Activated CD4-positive, alpha-beta memory T cell treated with anti-CD3 and anti-CD28 coated beads, Interleukin-2, amount 10 ng/mL, durations not matched to agents 7 days and 5 days (primary cell): ENCODE results near the gene TMEM164. TPM values are rescaled to one million over a fixed set of nuclear protein-coding genes. Genes with fewer than 3 reads are reported as not detected.
A peak's percentile ranks its signal among the peaks of the same experiment; 100 is the strongest.
"Not testable (repeated sequence)": the region's sequence is repeated elsewhere in the genome, so short reads cannot be mapped to it uniquely, and the experiment has no call there.

Experiments used
- CTCF ChIA-PET: fragments of 350-600 bp; sonication (Branson Sonifier 250); formaldehyde crosslinking; loops from one replicate; lab custom pipeline; 2021; ENCODE audit warnings: antibody characterized with exemption, inconsistent platforms; lab: Charles Lee
- POLR2A ChIA-PET: fragments of 350-600 bp; sonication (Branson Sonifier 250); formaldehyde crosslinking; loops from one replicate; lab custom pipeline; 2021; ENCODE audit warnings: antibody characterized with exemption; lab: Charles Lee
- DNase-seq: peaks from one replicate; pipeline ENCODE4 v3.0.0-alpha.2; 2020
- H3K27ac Mint-ChIP-seq: one replicate; pipeline ENCODE4 v1.8.0; 2021; ENCODE audit warnings: mild to moderate bottlenecking, mixed read lengths
- H3K27me3 Mint-ChIP-seq: one replicate; pipeline ENCODE4 v1.8.0; 2021; ENCODE audit warnings: mixed read lengths
- H3K36me3 Mint-ChIP-seq: one replicate; pipeline ENCODE4 v1.8.0; 2021; ENCODE audit warnings: low read depth, mixed read lengths
- H3K4me1 Mint-ChIP-seq: one replicate; pipeline ENCODE4 v1.8.0; 2021; ENCODE audit warnings: mixed read lengths
- H3K4me3 Mint-ChIP-seq: one replicate; pipeline ENCODE4 v1.8.0; 2021; ENCODE audit warnings: mild to moderate bottlenecking, mixed read lengths
- H3K9me3 Mint-ChIP-seq: one replicate; pipeline ENCODE4 v1.8.0; 2021; ENCODE audit warnings: mixed read lengths
- total RNA-seq, 2 experiments: library from RNA; stranded (reverse); gene quantifications; one replicate each; pipeline ENCODE4 v1.2.3, GENCODE V29; 2021

Gene TMEM164
- 10 to 100 TPM; 18.7 to 24.1 TPM for total RNA-seq

DNA sequence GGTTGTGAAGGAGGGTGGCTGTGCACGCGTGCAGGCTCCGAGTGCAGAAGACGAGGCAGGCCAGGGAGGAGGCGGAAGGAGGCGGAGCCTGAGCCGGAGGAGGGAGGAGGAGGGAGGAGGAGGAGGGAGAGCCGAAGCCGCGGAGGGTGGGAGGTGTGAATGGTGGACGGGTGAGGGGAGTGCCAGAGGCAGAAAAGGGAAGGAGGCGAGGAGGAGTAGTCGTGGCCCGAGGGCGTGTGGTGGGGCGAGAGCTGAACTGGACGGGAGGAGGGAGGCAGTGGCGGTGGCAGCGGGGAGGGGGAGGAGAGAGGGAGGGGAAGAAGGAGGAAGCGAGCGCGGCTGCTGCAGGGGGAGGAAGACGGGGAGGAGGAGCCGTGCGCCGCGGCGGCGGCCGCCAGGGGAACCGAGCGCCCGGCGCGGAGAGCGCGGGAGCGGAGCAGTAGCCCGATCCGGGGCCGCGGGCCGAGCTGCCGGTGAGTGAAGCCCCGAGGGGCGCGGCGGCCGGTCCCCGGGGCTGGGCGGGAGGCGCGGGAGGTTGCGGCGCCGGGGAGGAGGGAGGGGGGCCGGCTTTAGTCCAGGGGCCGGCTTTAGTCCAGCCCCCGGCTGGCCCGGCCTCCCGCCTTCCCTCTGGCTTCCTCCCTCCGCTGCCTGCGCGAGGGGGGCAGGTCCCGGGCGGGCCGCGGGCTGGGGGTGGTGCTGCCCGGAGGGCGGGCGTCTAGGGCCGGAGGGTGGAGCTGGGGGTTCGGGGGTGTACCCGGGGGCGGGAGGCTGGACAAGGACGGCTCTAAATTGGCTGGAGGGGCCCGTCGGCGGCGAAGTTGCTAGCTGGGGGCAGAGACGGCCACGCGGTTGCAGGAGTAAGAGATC is at the start of gene TMEM164:
Gene TMEM164 (plus strand): TSS at position 815 of the 867 bp plus-strand sequence. CDS start 661 bp downstream, outside the sequence.
- Mint-ChIP-seq H3K4me3 (peak within 1 kb of the TSS; percentile 80), H3K27me3 (no peaks in the 10 kb centered on the region), H3K4me1 (peaks cover 34% of the 10 kb centered on the region), H3K36me3 (peaks cover 3% of the 10 kb centered on the region), H3K27ac (peak within 1 kb of the TSS; percentile 82), H3K9me3 (no peaks in the 10 kb centered on the region)
- DNase-seq = peak; percentile 82
- CTCF ChIA-PET = interaction anchor here (0.9 to 1.2 kb wide), 3 partner anchors 11 to 28 kb away, joined by 3 to 5 read pairs (median 3); no protein-coding TSS in a partner anchor
- POLR2A ChIA-PET = interaction anchor here (0.7 to 1.8 kb wide), 7 partner anchors 9 to 269 kb away, joined by 3 to 7 read pairs (median 5); partner anchors contain the start of gene ACSL4

DNA sequence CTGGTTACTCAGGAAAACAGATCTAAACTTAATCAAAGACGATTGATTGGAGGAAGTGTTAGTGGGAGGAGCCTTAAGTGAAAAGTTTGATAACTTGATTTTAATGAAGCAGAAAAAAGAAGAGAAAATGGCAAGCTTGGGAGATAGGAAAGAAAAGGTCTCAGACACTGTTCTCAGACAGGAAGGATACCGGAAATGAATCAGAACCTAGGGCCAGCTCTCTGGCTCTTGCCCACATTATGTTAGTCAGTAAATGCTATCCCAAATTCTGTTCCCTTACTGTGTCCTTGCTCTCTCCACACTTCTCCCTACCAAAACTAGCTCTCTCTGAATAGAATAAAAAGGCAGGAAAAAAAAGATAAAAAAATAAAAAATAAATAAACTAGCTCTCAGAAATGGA is 48.6 kb upstream of the TMEM164 start:
- Mint-ChIP-seq H3K4me3 (no peak overlapping the region), H3K27me3 (no peaks in the 10 kb centered on the region), H3K27ac (no peak overlapping the region), H3K4me1 (peaks cover 27% of the 10 kb centered on the region), H3K36me3 (no peaks in the 10 kb centered on the region), H3K9me3 (no peaks in the 10 kb centered on the region)
- DNase-seq = no peak
- CTCF ChIA-PET = no interaction called here
- POLR2A ChIA-PET = interaction anchor here (1.3 kb wide), 1 partner anchor 20 kb away, joined by 3 read pairs; no protein-coding TSS in a partner anchor

DNA sequence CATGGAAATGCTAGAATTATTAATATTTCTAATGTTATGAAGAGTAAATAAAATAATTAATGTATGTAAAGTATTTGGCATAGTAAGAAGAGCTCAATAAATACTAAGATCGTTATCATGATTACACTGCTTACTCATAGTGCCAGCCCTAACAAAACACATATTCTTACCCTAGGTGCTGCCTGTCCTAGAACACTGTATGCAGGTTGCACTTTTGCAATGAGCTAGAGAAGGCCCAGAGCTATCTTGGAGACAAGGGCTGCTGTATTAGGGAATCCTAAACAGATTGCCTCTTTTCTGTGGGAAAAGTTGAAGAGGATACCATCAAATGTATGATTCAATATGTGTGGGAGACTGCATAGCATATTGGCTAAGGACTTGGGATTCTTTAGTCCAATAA is 48.0 kb upstream of the TMEM164 start:
- H3K36me3 Mint-ChIP-seq = no peaks in the 10 kb centered on the region
- peaks cover 31% of the 10 kb centered on the region for H3K4me1 Mint-ChIP-seq
- H3K27me3 Mint-ChIP-seq = no peaks in the 10 kb centered on the region
- no peak overlapping the region for H3K27ac Mint-ChIP-seq
- H3K9me3 Mint-ChIP-seq = no peaks in the 10 kb centered on the region
- POLR2A ChIA-PET = no interaction called here
- no peak for DNase-seq
- CTCF ChIA-PET = interaction anchor here (0.9 kb wide), 1 partner anchor 11 kb away, joined by 3 read pairs; no protein-coding TSS in a partner anchor
- H3K4me3 Mint-ChIP-seq = no peak overlapping the region

DNA sequence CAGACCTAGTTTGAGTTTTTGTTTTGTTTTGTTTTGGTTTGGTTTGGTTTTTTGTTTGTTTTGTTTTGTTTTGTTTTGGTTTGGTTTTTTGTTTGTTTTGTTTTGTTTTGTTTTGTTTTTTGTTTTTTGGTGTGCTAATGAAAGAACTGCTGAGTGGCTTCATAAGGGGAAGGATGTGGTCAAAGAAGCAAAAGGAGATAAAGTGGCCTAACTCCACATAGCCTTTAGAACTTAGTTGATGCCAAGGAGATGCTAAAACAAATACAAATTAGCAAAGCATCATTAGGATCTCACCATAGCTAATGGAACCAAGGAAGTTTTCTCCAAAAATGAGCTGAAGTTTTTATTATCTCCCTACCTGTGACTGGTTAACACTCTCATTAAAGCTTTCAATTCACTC is 44.6 kb upstream of the TMEM164 start:
- ChIA-PET CTCF (interaction anchor here (0.6 kb wide), 1 partner anchor 36 kb away, joined by 3 read pairs; no protein-coding TSS in a partner anchor), POLR2A (interaction anchor here (1.4 kb wide), 1 partner anchor 17 kb away, joined by 4 read pairs; no protein-coding TSS in a partner anchor)

DNA sequence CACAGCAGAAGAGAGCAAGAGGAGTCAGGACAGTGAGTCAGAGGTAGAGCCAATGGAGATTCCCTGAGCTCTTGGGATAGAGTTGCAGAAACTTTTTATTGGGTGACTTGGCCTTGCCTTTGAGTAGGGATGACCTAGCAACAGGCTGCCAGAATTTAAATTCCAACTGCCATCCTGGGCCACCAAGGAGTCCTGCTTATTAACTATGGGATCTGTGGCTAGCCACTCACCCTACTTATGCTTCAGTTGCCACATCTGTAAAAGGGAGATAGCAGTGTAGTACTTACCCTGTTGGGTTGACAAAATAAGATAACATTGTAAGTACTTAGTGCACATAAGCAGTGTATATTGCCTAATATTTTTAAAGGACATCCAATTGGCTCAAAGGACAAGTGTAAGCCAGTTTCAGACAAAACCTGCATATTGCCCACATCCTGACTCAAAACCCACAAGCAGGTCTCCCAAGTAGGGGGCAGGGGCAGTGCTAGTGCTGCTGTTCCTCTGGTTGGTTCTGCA is 43.5 kb upstream of the TMEM164 start:
- Mint-ChIP-seq H3K9me3 (no peaks in the 10 kb centered on the region), H3K36me3 (no peaks in the 10 kb centered on the region), H3K4me3 (no peak overlapping the region), H3K4me1 (peaks cover 20% of the 10 kb centered on the region), H3K27ac (no peak overlapping the region), H3K27me3 (no peaks in the 10 kb centered on the region)
- POLR2A ChIA-PET = interaction anchor here (1.4 kb wide), 1 partner anchor 15 kb away, joined by 4 read pairs; no protein-coding TSS in a partner anchor
- DNase-seq = no peak
- CTCF ChIA-PET = no interaction called here

More for the DNA sequence above, 44.6 kb upstream of the TMEM164 start:
- Mint-ChIP-seq H3K27ac (no peak overlapping the region), H3K27me3 (no peaks in the 10 kb centered on the region), H3K36me3 (no peaks in the 10 kb centered on the region), H3K4me3 (no peak overlapping the region), H3K9me3 (no peaks in the 10 kb centered on the region), H3K4me1 (peaks cover 30% of the 10 kb centered on the region)
- no peak for DNase-seq

DNA sequence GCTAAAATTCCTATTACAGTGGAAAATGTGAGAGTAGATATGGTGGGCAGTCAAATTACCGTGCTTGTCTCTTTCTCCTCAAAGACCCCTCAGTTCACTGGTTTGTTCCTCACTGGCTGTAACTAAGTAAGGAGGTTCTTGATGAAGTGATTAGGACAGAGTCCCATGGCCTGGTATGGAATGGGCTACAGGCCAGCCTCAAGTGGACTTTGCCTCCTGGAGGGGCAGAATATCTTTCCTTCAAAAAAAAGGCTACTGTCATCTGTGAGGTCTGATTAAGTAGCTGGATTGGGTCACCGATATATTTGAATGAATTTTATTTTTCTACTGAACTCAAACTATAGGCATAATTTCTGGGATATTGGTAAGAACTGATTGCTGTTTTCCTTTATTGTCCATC is 38.5 kb upstream of the TMEM164 start:
- no peaks in the 10 kb centered on the region for H3K36me3 Mint-ChIP-seq
- no peak overlapping the region for H3K4me3 Mint-ChIP-seq
- ChIA-PET CTCF (no interaction called here), POLR2A (no interaction called here)
- H3K9me3 Mint-ChIP-seq = no peaks in the 10 kb centered on the region
- no peak overlapping the region for H3K27ac Mint-ChIP-seq
- H3K4me1 Mint-ChIP-seq = peaks cover 6% of the 10 kb centered on the region
- H3K27me3 Mint-ChIP-seq = no peaks in the 10 kb centered on the region
- DNase-seq = no peak

DNA sequence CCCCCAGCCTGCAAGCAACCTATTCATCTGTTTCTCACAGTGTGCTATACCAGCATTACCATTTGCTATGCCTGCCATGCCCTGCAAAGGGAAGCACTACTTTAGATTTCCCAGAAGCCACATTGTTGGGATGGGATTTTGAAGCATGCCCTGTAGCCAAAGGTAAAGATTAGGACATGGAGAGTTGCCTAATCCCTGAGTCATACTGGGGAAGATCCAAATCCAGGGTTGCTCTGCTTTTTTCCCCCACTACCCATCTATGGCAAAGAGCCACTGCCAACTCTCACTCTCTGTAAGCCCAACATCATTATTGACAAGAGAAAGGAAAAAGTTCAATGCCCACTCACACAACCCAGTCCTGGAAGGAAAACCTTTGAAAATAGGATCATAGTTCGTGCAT is 36.7 kb upstream of the TMEM164 start:
- no peaks in the 10 kb centered on the region for H3K9me3 Mint-ChIP-seq
- peaks cover 2% of the 10 kb centered on the region for H3K4me1 Mint-ChIP-seq
- H3K4me3 Mint-ChIP-seq = no peak overlapping the region
- H3K27ac Mint-ChIP-seq = no peak overlapping the region
- no peak for DNase-seq
- CTCF ChIA-PET = interaction anchor here (0.9 to 1.3 kb wide), 2 partner anchors 11 to 75 kb away, joined by 3 to 4 read pairs; no protein-coding TSS in a partner anchor
- H3K27me3 Mint-ChIP-seq = no peaks in the 10 kb centered on the region
- POLR2A ChIA-PET = no interaction called here
- H3K36me3 Mint-ChIP-seq = no peaks in the 10 kb centered on the region

DNA sequence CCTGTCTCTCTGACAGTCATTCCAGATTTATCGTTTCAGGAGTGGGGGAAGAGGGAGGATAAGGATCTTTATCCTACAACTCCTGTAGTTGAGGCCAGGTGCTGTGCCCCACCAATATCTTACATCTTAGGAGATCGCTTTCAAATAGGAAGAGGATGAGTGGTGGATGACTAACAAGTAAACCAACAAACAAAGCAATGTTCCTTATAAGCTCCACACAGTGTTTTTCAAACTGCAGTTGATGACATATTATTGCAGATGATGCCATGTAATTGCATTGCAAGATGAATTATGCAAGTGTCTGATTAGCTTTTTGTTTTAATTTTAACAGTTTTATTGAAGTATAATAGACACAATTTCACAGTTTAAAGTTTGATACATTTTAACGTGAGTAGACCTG is 35.8 kb upstream of the TMEM164 start:
- ChIA-PET POLR2A (no interaction called here), CTCF (no interaction called here)
- Mint-ChIP-seq H3K9me3 (no peaks in the 10 kb centered on the region), H3K4me1 (peaks cover 2% of the 10 kb centered on the region), H3K27ac (no peak overlapping the region), H3K36me3 (no peaks in the 10 kb centered on the region), H3K4me3 (no peak overlapping the region), H3K27me3 (no peaks in the 10 kb centered on the region)
- no peak for DNase-seq

DNA sequence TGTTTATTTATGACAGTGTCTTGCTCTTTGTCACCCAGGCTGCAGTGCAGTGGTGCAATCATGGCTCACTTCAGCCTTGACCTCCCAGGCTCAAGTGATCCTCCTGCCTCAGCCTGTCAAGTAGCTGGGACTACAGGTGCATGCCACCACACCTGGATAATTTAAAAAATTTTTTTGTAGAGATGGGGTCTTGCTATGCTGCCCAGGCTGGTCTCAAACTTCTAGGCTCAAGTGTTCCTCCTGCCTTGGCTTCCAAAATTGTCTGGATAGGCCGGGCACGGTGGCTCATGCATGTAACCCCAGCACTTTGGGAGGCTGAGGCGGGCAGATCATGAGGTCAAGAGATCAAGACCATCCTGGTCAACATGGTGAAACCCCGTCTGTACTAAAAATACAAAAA is 32.1 kb upstream of the TMEM164 start:
- peaks cover 16% of the 10 kb centered on the region for H3K4me1 Mint-ChIP-seq
- DNase-seq, H3K4me3 Mint-ChIP-seq, POLR2A ChIA-PET, H3K27me3 Mint-ChIP-seq, H3K36me3 Mint-ChIP-seq, CTCF ChIA-PET, H3K27ac Mint-ChIP-seq, H3K9me3 Mint-ChIP-seq: not testable (repeated sequence)

DNA sequence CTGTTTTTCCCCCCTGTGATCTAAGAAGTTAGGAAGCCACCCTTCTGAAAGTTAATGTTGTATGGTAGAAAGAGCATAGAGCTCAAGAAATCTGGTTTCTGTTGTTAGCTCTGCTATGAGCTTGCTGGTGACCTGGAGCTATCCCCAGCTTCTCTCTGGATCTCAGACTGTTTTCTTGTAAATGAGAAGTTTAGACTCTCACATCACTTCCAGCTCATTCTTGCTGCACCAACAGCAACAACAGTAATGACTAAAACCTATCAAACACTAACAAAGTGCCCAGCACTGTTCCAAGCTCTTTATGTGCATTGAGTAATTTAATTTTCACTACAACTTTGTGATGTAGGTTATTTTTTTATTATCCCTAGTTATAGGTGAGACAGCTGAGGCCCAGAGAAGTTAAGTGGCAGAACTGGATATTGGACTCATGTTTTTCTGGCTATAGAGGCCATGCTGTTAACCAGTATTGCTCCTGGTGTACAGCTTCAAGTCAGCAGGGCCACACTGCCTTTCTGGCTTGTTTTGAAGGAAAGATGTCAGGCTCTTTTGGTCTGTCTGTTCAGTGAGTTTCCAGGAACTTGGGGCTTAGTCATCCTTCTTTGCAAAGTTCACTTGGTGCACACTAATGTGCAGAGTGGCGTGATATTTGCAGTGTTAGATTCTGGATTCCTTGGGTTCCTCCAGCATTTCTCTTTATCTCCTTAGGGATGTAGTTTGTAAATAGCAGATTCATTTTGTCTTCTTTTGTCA is 27.8 kb upstream of the TMEM164 start:
- Mint-ChIP-seq H3K36me3 (peaks cover 3% of the 10 kb centered on the region), H3K4me3 (no peak overlapping the region), H3K27me3 (peaks cover 2% of the 10 kb centered on the region), H3K27ac (peak overlapping the region; percentile 82), H3K4me1 (peaks cover 20% of the 10 kb centered on the region), H3K9me3 (no peaks in the 10 kb centered on the region)
- ChIA-PET CTCF (interaction anchor here (0.7 to 1.6 kb wide), 3 partner anchors 27 to 84 kb away, joined by 3 to 5 read pairs (median 5); partner anchors contain the start of gene TMEM164), POLR2A (interaction anchor here (0.8 to 0.9 kb wide), 2 partner anchors 16 to 21 kb away, joined by 3 to 4 read pairs; no protein-coding TSS in a partner anchor)
- peak; percentile 16 for DNase-seq

DNA sequence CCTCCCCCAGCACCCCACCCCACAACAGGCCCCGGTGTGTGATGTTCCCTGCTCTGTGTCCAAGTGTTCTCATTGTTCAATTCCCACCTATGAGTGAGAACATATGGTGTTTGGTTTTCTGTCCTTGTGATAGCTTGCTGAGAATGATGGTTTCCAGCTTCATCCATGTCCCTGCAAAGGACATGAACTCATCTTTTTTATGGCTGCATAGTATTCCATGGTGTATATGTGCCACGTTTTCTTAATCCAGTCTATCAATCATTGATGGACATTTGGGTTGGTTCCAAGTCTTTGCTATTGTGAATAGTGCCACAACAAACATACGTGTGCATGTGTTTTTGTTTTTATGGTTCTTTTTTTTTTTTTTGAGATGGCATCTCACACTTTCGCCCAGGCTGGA is 17.7 kb upstream of the TMEM164 start:
- H3K4me3 Mint-ChIP-seq, CTCF ChIA-PET, H3K36me3 Mint-ChIP-seq, DNase-seq, H3K9me3 Mint-ChIP-seq, H3K27me3 Mint-ChIP-seq, POLR2A ChIA-PET, H3K27ac Mint-ChIP-seq: not testable (repeated sequence)
- peaks cover 13% of the 10 kb centered on the region for H3K4me1 Mint-ChIP-seq

DNA sequence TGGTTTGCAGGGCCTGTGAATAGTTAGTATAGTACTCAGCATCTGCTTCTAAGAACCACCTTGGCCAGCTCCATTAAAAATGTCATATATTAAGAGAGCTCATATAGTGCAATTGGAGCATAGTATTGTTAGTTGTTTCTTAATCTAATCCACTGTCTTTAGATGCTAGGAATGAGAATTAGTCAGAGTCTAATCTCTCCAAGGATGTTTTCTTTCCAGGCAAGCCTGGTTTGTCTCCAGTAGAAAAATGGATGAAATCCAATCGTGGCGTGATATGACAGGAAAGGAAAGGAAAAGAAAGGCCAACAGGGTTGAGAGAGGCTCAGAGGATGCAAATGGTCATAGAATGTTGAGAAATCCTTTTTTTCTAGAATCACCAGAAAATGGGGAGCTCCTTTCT is 15.0 kb upstream of the TMEM164 start:
- POLR2A ChIA-PET = no interaction called here
- no peaks in the 10 kb centered on the region for H3K36me3 Mint-ChIP-seq
- DNase-seq = no peak
- no peak overlapping the region for H3K27ac Mint-ChIP-seq
- H3K4me1 Mint-ChIP-seq = peaks cover 30% of the 10 kb centered on the region
- H3K4me3 Mint-ChIP-seq = no peak overlapping the region
- no peaks in the 10 kb centered on the region for H3K27me3 Mint-ChIP-seq
- no peaks in the 10 kb centered on the region for H3K9me3 Mint-ChIP-seq
- CTCF ChIA-PET = interaction anchor here (0.6 kb wide), 1 partner anchor 79 kb away, joined by 4 read pairs; no protein-coding TSS in a partner anchor
